GM12878 (cell line): Measurements from ENCODE around the gene MYH10. TPM values are rescaled to one million over a fixed set of nuclear protein-coding genes. Genes with fewer than 3 reads are reported as not detected.

Experiments
- ATAC-seq: fragments of 200-7000 bp; cut with Tn5 transposase; 3 replicates; pipeline ENCODE4 v1.9.1; 2020; ENCODE audit warnings: mild to moderate bottlenecking, moderate library complexity
- BruUV-seq: library from RNA; stranded (reverse); fragments of 400-500 nt; replicated peaks from 2 replicates; lab custom pipeline; 2021; lab: Mats Ljungman, UMichigan
- CTCF ChIA-PET: fragments of 300-600 bp; sonication (Branson Sonifier 250); formaldehyde crosslinking; extraction: SDS; loops from one replicate; lab custom pipeline; 2021; ENCODE audit warnings: inconsistent platforms; lab: Yijun Ruan, JAX
- POLR2A ChIA-PET: fragments of 350-600 bp; formaldehyde crosslinking; extraction: SDS; loops from one replicate; lab custom pipeline; 2021; ENCODE audit warnings: inconsistent platforms; lab: Charles Lee
- RAD21 ChIA-PET: fragments of 300-600 bp; sonication (Branson Sonifier 250); formaldehyde crosslinking; loops from one replicate; lab custom pipeline; 2023; ENCODE audit warnings: antibody characterized with exemption; ENCODE audit not compliant: unreplicated experiment; lab: Charles Lee
- SMC1A ChIA-PET: fragments of 300-600 bp; sonication (Branson Sonifier 250); formaldehyde crosslinking; loops from one replicate; lab custom pipeline; 2023; ENCODE audit not compliant: unreplicated experiment, uncharacterized antibody; lab: Charles Lee
- DNase-seq: peaks from one replicate; pipeline ENCODE4 v3.0.0-alpha.2; 2011; ENCODE audit warnings: low read depth, low spot score
- FAIRE-seq: peaks from 3 replicates; lab custom pipeline; 2011; peaks lifted over from hg19 to GRCh38; lab: Jason Lieb, UNC
- H2AFZ ChIP-seq: 2 replicates; pipeline ENCODE4 v1.6.0; 2011; ENCODE audit warnings: low read depth, low read length, control low read depth; ENCODE audit not compliant: control insufficient read depth
- H3K27ac ChIP-seq: 2 replicates; pipeline ENCODE4 v1.5.1; 2011; ENCODE audit warnings: control low read depth; ENCODE audit not compliant: control insufficient read depth, insufficient read depth
- H3K27me3 ChIP-seq, 2 experiments: replicated peaks in 1 of 2; 2 replicates each; pipeline versions ENCODE4 v1.6.0 to v1.6.1; 2011; ENCODE audit warnings: low read length in 1 of 2; ENCODE audit not compliant: control insufficient read depth in 2 of 2, insufficient read depth in 2 of 2
- H3K36me3 ChIP-seq, 2 experiments: 2 replicates each; pipeline ENCODE4 v1.5.1; 2011; ENCODE audit warnings: low read length in 1 of 2; ENCODE audit not compliant: control insufficient read depth in 2 of 2, insufficient read depth in 2 of 2
- H3K4me1 ChIP-seq: 2 replicates; pipeline ENCODE4 v1.6.1; 2011; ENCODE audit warnings: mild to moderate bottlenecking, low read length, moderate library complexity, mixed read lengths; ENCODE audit not compliant: control insufficient read depth, insufficient read depth
- H3K4me2 ChIP-seq: 2 replicates; pipeline ENCODE4 v1.6.0; 2011; ENCODE audit warnings: control low read depth; ENCODE audit not compliant: control insufficient read depth, insufficient read depth
- H3K4me3 ChIP-seq: fragments of 200-600 bp; sonication (generic); 2 replicates; pipeline ENCODE4 v1.5.1; 2016
- H3K79me2 ChIP-seq: 2 replicates; pipeline ENCODE4 v1.6.0; 2011; ENCODE audit warnings: low read length; ENCODE audit not compliant: control insufficient read depth, insufficient read depth
- H3K9ac ChIP-seq: 2 replicates; pipeline ENCODE4 v1.8.0; 2011; ENCODE audit warnings: low read length, control low read depth, mixed read lengths; ENCODE audit not compliant: control insufficient read depth, insufficient read depth
- H3K9me3 ChIP-seq: replicated peaks from 3 replicates; pipeline ENCODE4 v1.5.1; 2011; ENCODE audit warnings: mild to moderate bottlenecking, low read length; ENCODE audit not compliant: control insufficient read depth, insufficient read depth
- H4K20me1 ChIP-seq: 2 replicates; pipeline ENCODE4 v1.6.0; 2011; ENCODE audit not compliant: control insufficient read depth, insufficient read depth
- BRCA1 ChIP-seq: IDR thresholded peaks from 2 replicates; pipeline ENCODE4 v1.6.1; 2011; ENCODE audit warnings: low read depth, low read length, improper control_type of control experiment
- JUNB ChIP-seq: IDR thresholded peaks from 2 replicates; pipeline ENCODE4 v1.6.1; 2016; ENCODE audit warnings: antibody characterized with exemption, mild to moderate bottlenecking
- KDM1A ChIP-seq: fragments of 200-600 bp; sonication (generic); IDR thresholded peaks from 2 replicates; pipeline ENCODE4 v1.6.1; 2016; ENCODE audit warnings: borderline replicate concordance
- MXI1 ChIP-seq: fragments of 150-350 bp; IDR thresholded peaks from 2 replicates; pipeline ENCODE4 v1.6.1; 2011; ENCODE audit warnings: low read depth, mild to moderate bottlenecking, inconsistent platforms, low read length, improper control_type of control experiment
- MYB ChIP-seq: fragments of 150-350 bp; IDR thresholded peaks from 2 replicates; pipeline ENCODE4 v1.6.1; 2014; ENCODE audit warnings: mild to moderate bottlenecking, low read depth, low read length, borderline replicate concordance
- PAX5 ChIP-seq: IDR thresholded peaks from 2 replicates; pipeline ENCODE4 v1.6.1; 2011; ENCODE audit warnings: low read depth, low read length, borderline replicate concordance
- PKNOX1 ChIP-seq: fragments of 450-650 bp; IDR thresholded peaks from 2 replicates; pipeline ENCODE4 v1.6.1; 2016; ENCODE audit warnings: mild to moderate bottlenecking
- POLR2AphosphoS2 ChIP-seq: IDR thresholded peaks from 2 replicates; pipeline ENCODE4 v1.6.1; 2011; ENCODE audit warnings: low read depth, mild to moderate bottlenecking, low read length, improper control_type of control experiment, moderate library complexity
- POU2F2 ChIP-seq: IDR thresholded peaks from 3 replicates; pipeline ENCODE4 v1.6.1; 2011; ENCODE audit warnings: low read depth, mild to moderate bottlenecking, low read length, borderline replicate concordance
- PRDM15 ChIP-seq: fragments of 450-650 bp; formaldehyde crosslinking; IDR thresholded peaks from 2 replicates; pipeline ENCODE4 v1.4.0; 2020; ENCODE audit warnings: mild to moderate bottlenecking, moderate library complexity
- RBBP5 ChIP-seq: fragments of 200-600 bp; sonication (generic); conservative IDR thresholded peaks from 2 replicates; pipeline ENCODE4 v1.6.1; 2016
- ZNF274 ChIP-seq: IDR thresholded peaks from one replicate; pipeline ENCODE4 v1.8.0; 2011; ENCODE audit not compliant: insufficient read length, insufficient read depth
- ZNF687 ChIP-seq: fragments of 450-650 bp; IDR thresholded peaks from 2 replicates; pipeline ENCODE4 v1.6.1; 2017; ENCODE audit warnings: mild to moderate bottlenecking, moderate library complexity
- WGBS: methylation state at CpG from one replicate; pipeline ENCODE4 v1.1.6; 2016; ENCODE audit warnings: low lambda C conversion rate; ENCODE audit not compliant: insufficient replicate concordance, insufficient coverage; ENCODE audit errors: missing lambda C conversion rate; 5-methylcytosine and 5-hydroxymethylcytosine counted together
- in situ Hi-C: fragments of 300-500 bp; cut with MboI; formaldehyde crosslinking; loops from 9 replicates; pipeline ENCODE4 v1.14.3; 2018; ENCODE audit warnings: mixed read lengths
- intact Hi-C: fragments of 100-400 bp; cut with micrococcal nuclease; formaldehyde crosslinking; loops from one replicate; pipeline ENCODE4 v1.14.2; 2022; ENCODE audit not compliant: unreplicated experiment
- polyA plus RNA-seq, 11 experiments: library from polyadenylated mRNA; depleted of rRNA in 4 of 11; unstranded in 6 of 11; stranded (reverse) in 5 of 11; fragments of >200 nt; fragmentation: Nextera tagmentation in 4 of 11; fragmentation: Illumina TruSeq in 1 of 11; extraction: Ambion mirVana in 4 of 11; extraction: Trizol in 1 of 11; gene quantifications; 1 replicate in 1 of 11; 2 replicates in 10 of 11; pipeline versions ENCODE4 v1.2.1 to v1.2.3, GENCODE V29; 2011 to 2016; ENCODE audit warnings: inconsistent platforms in 2 of 11, missing spikeins in 2 of 11, low read depth in 1 of 11
- total RNA-seq, 4 experiments: library from RNA; depleted of rRNA in 3 of 4; stranded (reverse); fragments of >200 nt in 3 of 4; fragmentation: Illumina TruSeq in 1 of 4; extraction: Trizol in 1 of 4; gene quantifications; 2 replicates each; pipeline versions ENCODE4 v1.2.1 to v1.2.3, GENCODE V29; 2013 to 2021

MYH10 gene
- total and polyA plus RNA-seq, 10 of the 15 experiments (the other 5 are each of a cell fraction or from before 2014, with no cell fraction given): 0.33 to 7.1 (median 1.0) TPM

GRCh38 chr17:8623591-8623990 is 6.9 kb downstream of the MYH10 start:
- BruUV-seq: no TSS peak
- in situ Hi-C loops: no loop called here
- ATAC-seq: no peak
- ChIA-PET POLR2A (no interaction called here), CTCF (interaction anchor here (0.6 kb wide), 1 partner anchor 25 kb away, joined by 4 read pairs; no protein-coding TSS in a partner anchor), SMC1A (no interaction called here), RAD21 (no interaction called here)
- H3K4me2 ChIP-seq: no peak overlapping the region
- H3K36me3 ChIP-seq: no peaks in the 10 kb centered on the region
- H3K79me2 ChIP-seq: no peaks in the 10 kb centered on the region
- H3K4me3 ChIP-seq: no peak overlapping the region
- no peaks in the 10 kb centered on the region for H4K20me1 ChIP-seq
- intact Hi-C loops: no loop called here
- H3K9ac ChIP-seq: no peak overlapping the region
- DNase-seq: no peak
- H3K27me3 ChIP-seq: no peaks in the 10 kb centered on the region; a peak in 1 of 4 replicates
- no peaks in the 10 kb centered on the region for H3K4me1 ChIP-seq
- WGBS: 47% methylated on average over 2 of the region's 2 CpGs
- TF ChIP-seq MXI1: no peak
- TF ChIP-seq ZNF687: no peak
- no peak for TF ChIP-seq MYB
- no peak for TF ChIP-seq JUNB
- TF ChIP-seq POU2F2: no peak
- TF ChIP-seq KDM1A: no peak
- no peak for TF ChIP-seq POLR2AphosphoS2
- no peak for TF ChIP-seq BRCA1
- no peak for TF ChIP-seq PAX5
- no peak for TF ChIP-seq ZNF274
- no peak for TF ChIP-seq RBBP5
- no peak for TF ChIP-seq PKNOX1
- no peak for TF ChIP-seq PRDM15 (CRISPR knock-in tag)
- H3K9me3 ChIP-seq: no peaks in the 10 kb centered on the region
- no peak for FAIRE-seq
- no peak overlapping the region for H2AFZ ChIP-seq
- no peak overlapping the region for H3K27ac ChIP-seq
